ENCODE data around the gene CAPN13. TPM values are rescaled to one million over a fixed set of nuclear protein-coding genes. Genes with fewer than 3 reads are reported as not detected.

The CAPN13 gene
- total RNA-seq, 1 experiment from 2014 or later: not detected

DNA sequence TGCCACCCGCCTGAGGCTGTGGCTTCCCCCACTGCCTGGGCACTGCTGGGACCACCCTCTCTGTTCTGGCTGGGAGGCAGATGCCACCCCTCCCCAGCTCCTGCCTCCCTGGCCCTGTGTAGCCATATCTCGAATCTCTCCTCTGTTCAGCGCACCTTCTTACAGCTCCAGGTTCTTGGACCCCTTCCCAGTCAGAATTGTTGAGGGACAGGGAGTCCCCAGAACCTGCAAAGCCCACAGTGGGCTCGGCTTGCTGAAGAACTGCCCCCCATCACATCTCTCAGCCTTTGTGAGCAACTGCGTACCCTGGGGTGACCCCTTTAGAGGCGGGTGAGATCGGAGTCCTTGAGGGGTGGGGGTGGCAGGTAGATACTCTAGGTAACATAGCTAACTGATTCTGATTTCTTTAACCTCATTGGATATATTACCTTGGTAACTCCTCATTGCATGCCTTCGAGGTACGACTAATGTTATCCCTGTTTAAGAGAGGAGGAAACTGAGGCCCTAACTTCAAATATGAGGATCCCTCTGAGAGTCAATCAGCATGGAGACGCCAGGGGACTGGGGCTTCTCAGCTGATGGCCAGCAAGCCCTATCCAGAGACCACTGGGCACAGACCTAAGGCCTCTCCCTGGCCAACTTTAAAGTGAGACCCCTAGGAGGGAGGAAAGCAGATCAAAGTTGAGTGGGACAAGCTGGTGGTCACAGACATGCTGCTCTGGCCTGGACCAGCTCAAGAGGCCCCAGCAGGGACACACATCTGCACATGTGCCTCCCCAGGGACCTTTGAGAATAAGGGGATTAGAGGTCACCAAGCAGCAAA, 101.3 kb downstream of the CAPN13 start:
- H3K36me3 Mint-ChIP-seq (ENCODE audit: insufficient read depth, unreplicated experiment): no peaks in the 10 kb centered on the region
- no peak for DNase-seq (ENCODE audit: unreplicated experiment)
- intact Hi-C loops (cut with micrococcal nuclease): no loop called here
- no peak overlapping the region for H3K27ac Mint-ChIP-seq (ENCODE audit: low read depth, unreplicated experiment)
- ChIA-PET CTCF (interaction anchor here (0.5 to 13.8 kb wide), 28 partner anchors 13 to 1893 kb away, joined by 3 to 471 read pairs (median 4); no protein-coding TSS in a partner anchor), POLR2A (interaction anchor here (0.5 to 1.6 kb wide), 4 partner anchors 321 to 541 kb away, joined by 3 to 8 read pairs (median 4); no protein-coding TSS in a partner anchor)
- no peak overlapping the region for H3K4me3 Mint-ChIP-seq (ENCODE audit: unreplicated experiment)
- H3K9me3 Mint-ChIP-seq (ENCODE audit: unreplicated experiment): peaks cover 25% of the 10 kb centered on the region
- no peaks in the 10 kb centered on the region for H3K27me3 Mint-ChIP-seq (ENCODE audit: insufficient read depth, unreplicated experiment)
- TF ChIP-seq, protein P1, sequence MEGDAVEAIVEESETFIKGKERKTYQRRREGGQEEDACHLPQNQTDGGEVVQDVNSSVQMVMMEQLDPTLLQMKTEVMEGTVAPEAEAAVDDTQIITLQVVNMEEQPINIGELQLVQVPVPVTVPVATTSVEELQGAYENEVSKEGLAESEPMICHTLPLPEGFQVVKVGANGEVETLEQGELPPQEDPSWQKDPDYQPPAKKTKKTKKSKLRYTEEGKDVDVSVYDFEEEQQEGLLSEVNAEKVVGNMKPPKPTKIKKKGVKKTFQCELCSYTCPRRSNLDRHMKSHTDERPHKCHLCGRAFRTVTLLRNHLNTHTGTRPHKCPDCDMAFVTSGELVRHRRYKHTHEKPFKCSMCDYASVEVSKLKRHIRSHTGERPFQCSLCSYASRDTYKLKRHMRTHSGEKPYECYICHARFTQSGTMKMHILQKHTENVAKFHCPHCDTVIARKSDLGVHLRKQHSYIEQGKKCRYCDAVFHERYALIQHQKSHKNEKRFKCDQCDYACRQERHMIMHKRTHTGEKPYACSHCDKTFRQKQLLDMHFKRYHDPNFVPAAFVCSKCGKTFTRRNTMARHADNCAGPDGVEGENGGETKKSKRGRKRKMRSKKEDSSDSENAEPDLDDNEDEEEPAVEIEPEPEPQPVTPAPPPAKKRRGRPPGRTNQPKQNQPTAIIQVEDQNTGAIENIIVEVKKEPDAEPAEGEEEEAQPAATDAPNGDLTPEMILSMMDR (IDR thresholded peaks at IDR 0.05; ENCODE audit: unreplicated experiment): no peak
- H3K4me1 Mint-ChIP-seq (ENCODE audit: insufficient read depth, unreplicated experiment): peaks cover 6% of the 10 kb centered on the region
- BruUV-seq (replicated peaks): no TSS peak

DNA sequence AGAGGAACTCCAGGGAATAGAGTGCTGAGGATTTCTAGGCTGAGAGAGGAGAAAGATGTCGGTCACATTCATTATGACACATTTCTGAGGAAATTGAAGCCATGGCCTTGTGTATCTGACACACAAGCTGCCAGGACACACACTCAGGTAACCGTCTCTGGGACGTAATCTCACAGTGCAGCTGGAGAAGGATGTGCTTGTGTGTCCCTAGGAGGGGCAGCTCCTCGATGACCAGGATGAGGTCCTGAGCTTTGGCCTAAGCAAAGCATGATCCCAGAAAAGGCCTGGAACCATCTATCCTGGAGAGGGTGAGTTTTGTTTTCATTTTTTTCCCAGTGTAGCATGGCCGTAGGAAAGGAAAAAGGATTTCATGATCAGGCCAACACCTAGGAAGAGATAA, 102.2 kb downstream of the CAPN13 start:
- no peak overlapping the region for H3K27ac Mint-ChIP-seq (ENCODE audit: low read depth, unreplicated experiment)
- no peak overlapping the region for H3K4me3 Mint-ChIP-seq (ENCODE audit: unreplicated experiment)
- intact Hi-C loops (cut with micrococcal nuclease): no loop called here
- H3K27me3 Mint-ChIP-seq (ENCODE audit: insufficient read depth, unreplicated experiment): no peaks in the 10 kb centered on the region
- peaks cover 28% of the 10 kb centered on the region for H3K9me3 Mint-ChIP-seq (ENCODE audit: unreplicated experiment)
- TF ChIP-seq, protein P1 (IDR thresholded peaks at IDR 0.05; ENCODE audit: unreplicated experiment): no peak
- H3K4me1 Mint-ChIP-seq (ENCODE audit: insufficient read depth, unreplicated experiment): peaks cover 6% of the 10 kb centered on the region
- BruUV-seq (replicated peaks): no TSS peak
- no peaks in the 10 kb centered on the region for H3K36me3 Mint-ChIP-seq (ENCODE audit: insufficient read depth, unreplicated experiment)
- ChIA-PET CTCF (interaction anchor here (0.5 to 13.8 kb wide), 16 partner anchors 12 to 615 kb away, joined by 3 to 471 read pairs (median 3); no protein-coding TSS in a partner anchor), POLR2A (interaction anchor here (1.6 kb wide), 1 partner anchor 540 kb away, joined by 8 read pairs; no protein-coding TSS in a partner anchor)
- DNase-seq (ENCODE audit: unreplicated experiment): no peak

DNA sequence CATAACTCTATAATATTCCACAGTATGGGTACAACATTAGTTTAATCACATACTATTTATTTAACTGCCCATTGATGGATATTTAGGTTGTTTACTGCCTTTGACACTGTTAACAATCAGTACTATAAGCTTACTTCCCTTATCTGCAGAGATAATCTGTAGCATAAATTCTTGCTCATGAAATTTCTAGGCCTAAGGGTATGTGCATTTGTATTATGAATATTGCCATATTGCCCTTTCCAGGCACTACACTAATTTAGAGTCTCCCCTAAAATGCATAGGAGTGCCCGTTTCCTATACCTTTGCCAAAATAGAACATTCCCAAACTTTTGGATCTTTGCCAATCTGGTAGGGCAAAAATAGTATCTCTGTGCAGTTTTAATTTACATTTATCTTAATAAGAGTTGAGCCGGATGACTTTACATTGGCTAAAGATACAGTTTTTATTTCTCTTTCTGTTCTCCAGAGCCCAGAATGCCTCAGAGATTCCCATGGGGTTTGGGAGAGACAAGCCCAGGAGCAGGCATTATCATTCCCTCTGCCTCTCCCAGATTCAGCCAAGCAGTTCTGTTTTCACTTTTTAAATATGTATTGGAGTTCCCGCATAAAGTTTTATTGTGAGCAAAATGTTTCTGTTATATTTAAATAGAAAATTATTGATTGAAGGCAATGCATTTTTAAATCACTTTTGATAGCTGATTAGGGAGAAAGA, 102.8 kb downstream of the CAPN13 start:
- POLR2A ChIA-PET: interaction anchor here (0.6 kb wide), 1 partner anchor 471 kb away, joined by 3 read pairs; no protein-coding TSS in a partner anchor
- Mint-ChIP-seq H3K27me3 (ENCODE audit: insufficient read depth, unreplicated experiment) (no peaks in the 10 kb centered on the region), H3K36me3 (ENCODE audit: insufficient read depth, unreplicated experiment) (no peaks in the 10 kb centered on the region), H3K27ac (ENCODE audit: low read depth, unreplicated experiment) (no peak overlapping the region), H3K9me3 (ENCODE audit: unreplicated experiment) (peaks cover 28% of the 10 kb centered on the region), H3K4me1 (ENCODE audit: insufficient read depth, unreplicated experiment) (peaks cover 6% of the 10 kb centered on the region), H3K4me3 (ENCODE audit: unreplicated experiment) (no peak overlapping the region)
- TF ChIP-seq, protein P1 (IDR thresholded peaks at IDR 0.05; ENCODE audit: unreplicated experiment): no peak
- DNase-seq (ENCODE audit: unreplicated experiment): no peak
- intact Hi-C loops (cut with micrococcal nuclease): no loop called here
- CTCF ChIA-PET: interaction anchor here (0.5 to 13.8 kb wide), 15 partner anchors 7 to 614 kb away, joined by 3 to 471 read pairs (median 3); no protein-coding TSS in a partner anchor
- no TSS peak for BruUV-seq (replicated peaks)

DNA sequence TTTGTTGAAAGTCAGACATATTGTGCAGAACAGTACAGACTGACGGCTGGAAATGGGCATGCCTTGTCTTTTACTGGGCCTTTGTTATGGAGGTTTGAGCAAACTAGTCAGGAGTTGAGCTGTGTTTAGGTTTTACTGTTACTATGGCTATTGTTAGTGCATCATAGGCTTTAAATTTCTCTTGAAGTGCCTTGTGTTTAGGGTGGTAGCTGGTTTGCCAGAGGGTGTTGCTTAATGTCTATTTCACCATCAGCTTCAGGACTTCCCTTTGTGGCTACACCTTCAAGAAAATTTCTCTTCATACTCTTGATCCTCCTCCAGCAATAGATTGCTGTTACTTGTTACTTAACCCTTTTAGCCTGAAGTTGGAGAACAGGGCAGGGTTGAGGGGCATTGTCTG, 104.6 kb downstream of the CAPN13 start:
- DNase-seq (ENCODE audit: unreplicated experiment): no peak
- Mint-ChIP-seq H3K4me3 (ENCODE audit: unreplicated experiment) (no peak overlapping the region), H3K4me1 (ENCODE audit: insufficient read depth, unreplicated experiment) (peaks cover 6% of the 10 kb centered on the region), H3K27me3 (ENCODE audit: insufficient read depth, unreplicated experiment) (no peaks in the 10 kb centered on the region), H3K9me3 (ENCODE audit: unreplicated experiment) (peaks cover 28% of the 10 kb centered on the region), H3K36me3 (ENCODE audit: insufficient read depth, unreplicated experiment) (peaks cover 5% of the 10 kb centered on the region), H3K27ac (ENCODE audit: low read depth, unreplicated experiment) (no peak overlapping the region)
- TF ChIP-seq, protein P1 (IDR thresholded peaks at IDR 0.05; ENCODE audit: unreplicated experiment): no peak
- intact Hi-C loops (cut with micrococcal nuclease): no loop called here
- BruUV-seq (replicated peaks): no TSS peak
- ChIA-PET CTCF (interaction anchor here (0.5 to 13.8 kb wide), 8 partner anchors 9 to 1051 kb away, joined by 3 to 471 read pairs (median 5); no protein-coding TSS in a partner anchor), POLR2A (no interaction called here)
